ENCODE measurements around the gene GBP5.
"Not testable (repeated sequence)": the region's sequence is repeated elsewhere in the genome, so short reads cannot be mapped to it uniquely, and the experiment has no call there.

GBP5 gene

DNA sequence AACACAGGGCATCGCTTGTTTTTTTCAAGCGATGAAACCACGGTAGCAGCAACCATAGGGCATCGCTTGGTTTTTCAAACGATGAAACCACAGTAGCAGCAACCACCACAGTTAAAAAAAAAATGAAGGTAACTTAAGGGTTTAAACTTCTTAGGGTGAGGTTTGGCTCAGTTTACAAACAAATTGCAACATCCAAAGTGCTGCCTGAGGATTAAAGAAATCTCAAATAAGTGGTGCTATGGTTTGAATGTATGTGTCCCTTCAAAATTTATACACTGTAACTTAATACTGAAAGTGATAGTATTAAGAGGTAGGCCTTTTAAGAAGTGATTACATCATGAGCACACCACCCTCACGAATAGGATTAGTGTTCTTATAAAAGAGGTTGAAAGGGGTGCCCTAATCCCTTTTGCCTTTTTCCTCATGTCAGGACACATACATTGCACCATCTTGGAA is 6.4 kb upstream of the GBP5 start:
- DNase-seq, result peak; percentile 66

- DNase-seq, result peak; percentile 52
Observed at GRCh38 chr1:89277725-89278124, 5.1 kb upstream of the GBP5 start.

DNA sequence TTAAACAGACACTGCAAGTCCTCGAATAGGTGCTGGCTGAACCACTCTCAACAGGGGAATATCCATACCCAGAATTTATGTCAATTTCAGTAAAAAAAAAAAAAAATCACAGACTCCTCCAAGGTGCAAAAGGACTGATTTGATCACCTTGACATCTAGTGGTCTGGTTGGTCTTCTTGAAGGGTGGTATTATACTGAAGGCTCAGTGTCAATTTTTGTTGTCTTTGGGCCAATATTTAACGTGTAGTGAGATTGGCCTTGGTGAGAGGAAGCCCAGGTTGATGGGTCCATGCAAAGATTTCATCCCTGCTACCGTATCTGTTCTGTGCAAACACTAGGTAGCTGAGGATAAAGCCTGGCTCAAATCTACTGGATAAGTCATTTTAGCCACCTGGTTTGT is 4.0 kb upstream of the GBP5 start:
- no peak for DNase-seq

DNA sequence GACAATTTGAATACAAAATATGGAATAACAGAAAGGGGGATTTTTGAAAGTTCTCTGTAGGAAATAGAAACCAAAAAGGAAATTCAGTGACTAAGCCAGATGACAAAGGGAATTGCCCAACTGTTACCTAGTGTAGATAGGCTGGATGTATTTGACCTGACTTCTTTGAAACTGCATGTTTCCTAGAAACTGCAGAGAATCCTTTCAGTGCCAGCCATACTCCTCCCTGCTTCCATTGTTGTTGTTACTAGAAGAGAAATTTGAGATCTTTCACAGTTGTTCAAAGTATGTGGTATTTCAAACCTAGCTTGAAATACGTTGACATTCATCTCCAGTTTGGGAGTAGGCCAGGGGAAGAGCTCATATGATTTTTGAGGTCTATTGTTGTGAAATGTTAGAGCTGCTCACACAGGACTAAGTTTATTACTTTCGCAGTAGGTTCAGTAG is 1.8 kb upstream of the GBP5 start:
- peak; percentile 86 for DNase-seq

DNA sequence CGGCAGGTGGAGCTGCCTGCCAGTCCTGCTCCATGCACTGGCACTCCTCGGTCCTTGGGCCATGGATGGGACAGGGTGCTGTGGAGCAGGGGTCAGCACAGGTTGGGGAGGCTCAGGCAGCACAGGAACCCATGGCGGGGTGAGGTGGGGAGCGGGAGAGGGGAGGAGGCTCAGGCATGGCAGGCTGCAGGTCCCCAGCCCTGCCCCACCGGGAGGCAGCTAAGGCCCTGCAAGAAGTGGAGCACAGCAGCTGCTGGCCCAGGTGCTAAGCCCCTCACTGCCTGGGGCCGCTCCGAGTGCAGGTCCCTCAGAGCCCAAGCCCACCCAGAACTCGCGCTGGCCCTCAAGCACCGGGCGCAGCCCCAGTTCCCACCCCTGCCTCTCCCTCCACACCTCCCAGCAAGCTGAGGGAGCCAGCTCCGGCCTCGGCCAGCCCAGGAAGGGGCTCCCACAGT is 691 bp upstream of the GBP5 start:
- DNase-seq, result no peak

GRCh38 chr1:89271341-89272015 is 1.2 kb downstream of the GBP5 start:
- peak; percentile 55 for DNase-seq

- DNase-seq, result no peak
Observed at GRCh38 chr1:89270423-89270822, 2.2 kb downstream of the GBP5 start.

DNA sequence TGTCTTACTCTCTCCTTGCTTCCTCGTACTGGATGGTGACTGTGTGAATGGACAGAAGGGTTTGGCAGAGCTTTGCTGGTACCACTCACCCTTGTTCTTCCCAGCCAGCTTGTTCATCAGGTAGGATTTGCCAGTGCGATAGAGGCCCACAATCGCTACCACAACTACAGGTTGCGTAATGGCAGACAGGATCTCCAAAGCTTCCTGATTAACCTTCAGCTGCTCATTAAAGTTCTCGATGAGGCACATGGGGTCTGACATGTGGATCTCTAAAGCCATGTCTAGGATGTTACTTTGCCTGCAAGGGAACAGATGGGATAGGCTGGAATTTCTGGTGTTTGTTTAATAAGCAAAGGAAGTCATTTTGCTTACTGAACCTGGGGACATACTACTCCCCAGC is 3.4 kb downstream of the GBP5 start:
- no peak for DNase-seq

GRCh38 chr1:89262643-89263042 is 10.0 kb downstream of the GBP5 start:
- no peak for DNase-seq

GRCh38 chr1:89261926-89262515 is 10.6 kb downstream of the GBP5 start:
- DNase-seq, result no peak

DNA sequence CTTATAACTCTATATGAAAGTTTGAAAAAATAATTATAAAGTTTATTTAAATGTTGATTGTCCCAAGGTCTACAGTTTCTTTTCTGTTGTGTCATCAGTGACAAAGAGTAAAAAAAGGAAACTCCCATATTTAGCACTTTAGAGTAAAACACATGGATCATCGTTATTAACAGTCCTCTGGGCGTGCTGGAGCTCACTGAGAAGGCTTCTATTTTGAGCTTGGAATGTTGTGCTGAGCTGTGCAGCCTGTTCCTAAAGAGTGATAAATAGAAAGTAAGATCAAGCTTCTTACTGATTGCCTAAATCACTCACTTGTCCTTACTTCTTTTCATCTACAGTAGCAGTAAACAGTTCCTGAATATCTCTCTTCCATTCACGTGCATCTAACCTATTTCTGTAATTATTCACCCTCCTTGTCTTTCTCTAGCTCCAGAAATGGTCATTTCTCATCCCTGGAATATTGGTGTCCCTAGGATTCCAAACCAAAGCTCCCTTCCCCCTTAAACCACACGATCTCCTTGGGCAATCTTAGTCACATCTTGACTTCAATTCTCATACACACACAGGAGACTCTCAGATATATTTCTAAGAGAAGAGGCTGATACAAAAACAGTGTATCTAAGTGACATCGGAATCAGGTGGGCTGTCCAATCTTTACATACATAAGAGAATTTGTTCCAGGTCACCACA is 11.9 kb downstream of the GBP5 start:
- DNase-seq, result no peak

DNA sequence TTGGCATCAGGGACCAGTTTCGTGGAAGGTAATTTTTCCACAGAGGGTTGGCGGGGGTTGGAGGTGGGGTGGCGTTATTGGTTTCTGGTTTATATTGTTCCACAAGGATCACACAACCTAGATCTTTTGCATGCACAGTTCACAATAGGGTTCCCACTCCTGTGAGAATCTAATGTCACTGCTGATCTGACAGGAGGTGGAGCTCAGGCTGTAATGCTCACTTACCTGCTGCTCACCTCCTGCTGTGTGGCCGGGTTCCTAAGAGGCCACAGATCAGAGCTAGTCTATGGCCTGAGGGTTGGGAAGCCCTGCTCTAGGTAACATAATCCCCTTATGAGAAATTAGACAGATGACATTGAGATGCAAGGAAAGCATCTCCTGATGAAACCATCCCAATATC is 12.6 kb downstream of the GBP5 start:
- no peak for DNase-seq

DNA sequence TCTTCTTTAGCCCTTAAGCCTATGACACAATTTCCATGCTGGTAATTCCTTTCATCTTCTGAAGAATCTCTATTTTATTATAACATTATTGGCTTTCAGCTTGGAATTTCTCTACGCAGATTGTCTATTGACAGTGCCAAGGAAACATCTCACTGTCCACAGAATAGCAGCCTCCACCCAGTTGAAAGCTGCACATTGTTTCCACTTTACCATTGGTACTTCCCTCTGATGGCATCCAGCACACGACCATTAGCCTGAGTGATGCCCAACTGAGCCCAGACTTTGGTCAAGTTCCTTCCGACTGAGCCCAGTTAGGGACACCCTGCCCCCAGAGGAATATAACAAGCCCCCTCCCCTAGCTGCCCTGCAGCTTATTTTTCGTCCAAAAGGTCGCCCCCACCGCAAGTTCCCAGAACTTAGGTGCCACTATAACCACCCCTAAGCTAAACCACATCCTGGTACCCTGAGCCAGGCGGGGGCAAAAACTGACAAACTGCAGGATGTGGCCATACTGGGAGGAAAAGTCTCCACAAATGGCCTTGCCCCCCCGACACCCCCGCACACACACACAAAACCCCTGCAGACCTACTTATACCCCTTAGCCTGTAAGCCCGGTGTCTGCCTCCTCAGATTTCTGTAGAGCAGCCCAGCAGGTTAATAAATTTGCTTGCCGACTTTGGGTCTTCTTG is 13.2 kb downstream of the GBP5 start:
- peak; percentile 43 for DNase-seq

DNA sequence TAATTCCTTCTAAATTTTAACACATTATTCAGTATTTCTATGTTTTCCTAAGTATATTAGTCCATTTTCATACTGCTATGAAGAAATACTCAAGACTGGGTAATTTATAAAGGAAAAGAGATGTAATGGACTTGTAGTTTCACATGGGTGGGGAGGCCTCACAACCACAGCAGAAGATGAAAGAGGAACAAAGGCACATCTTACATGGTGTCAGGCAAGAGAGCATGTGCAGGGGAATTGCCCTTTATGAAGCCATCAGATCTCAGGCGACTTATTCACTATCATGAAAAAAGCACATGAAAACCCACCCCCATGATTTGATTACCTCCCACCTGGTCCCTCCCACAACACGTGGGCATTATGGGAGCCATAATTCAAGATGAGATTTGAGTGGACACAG is 15.6 kb downstream of the GBP5 start:
- DNase-seq, result no peak

DNA sequence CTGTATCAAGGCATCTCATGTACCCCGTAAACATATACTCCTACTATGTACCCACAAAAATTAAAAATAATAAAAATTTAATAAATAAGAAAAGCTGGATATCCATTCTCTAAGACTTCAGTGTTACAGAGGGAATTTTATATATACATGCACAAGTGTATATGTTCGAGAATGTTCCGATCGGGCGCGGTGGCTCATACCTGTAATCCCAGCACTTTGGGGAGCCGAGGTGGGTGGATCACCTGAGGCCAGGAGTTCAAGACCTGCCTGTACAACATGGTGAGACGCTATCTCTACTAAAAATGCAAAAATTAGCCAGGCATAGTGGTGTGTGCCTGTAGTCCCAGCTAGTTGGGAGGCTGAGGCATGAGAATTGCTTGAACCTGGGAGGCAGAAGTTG is 17.1 kb downstream of the GBP5 start:
- not testable (repeated sequence) for DNase-seq

DNA sequence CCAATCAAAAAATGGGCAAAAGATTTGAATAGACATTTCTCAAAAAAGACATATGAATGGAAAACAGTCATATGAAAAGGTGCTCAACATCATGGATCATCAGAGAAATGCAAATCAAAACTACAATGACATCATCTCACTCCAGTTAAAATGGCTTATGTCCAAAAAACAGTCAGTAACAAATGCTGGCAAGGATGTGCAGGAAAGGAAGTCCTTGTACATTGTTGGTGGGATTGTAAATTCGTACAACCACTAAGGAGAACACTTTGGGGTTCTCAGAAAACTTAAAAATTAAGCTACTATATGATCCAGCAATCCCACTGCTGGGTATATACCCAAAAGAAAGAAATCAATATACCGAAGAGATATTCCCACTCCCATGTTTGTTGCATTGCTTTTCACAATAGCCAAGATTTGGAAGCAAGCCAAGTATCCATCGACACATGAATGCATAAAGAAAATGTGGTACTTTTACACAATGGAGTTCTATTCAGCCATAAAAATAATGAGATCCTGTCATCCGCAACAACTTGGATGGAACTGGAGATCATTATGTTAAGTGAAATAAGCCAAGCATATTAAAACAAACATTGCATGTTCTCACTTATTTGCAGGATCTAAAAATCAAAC is 17.9 kb downstream of the GBP5 start:
- no peak for DNase-seq

DNA sequence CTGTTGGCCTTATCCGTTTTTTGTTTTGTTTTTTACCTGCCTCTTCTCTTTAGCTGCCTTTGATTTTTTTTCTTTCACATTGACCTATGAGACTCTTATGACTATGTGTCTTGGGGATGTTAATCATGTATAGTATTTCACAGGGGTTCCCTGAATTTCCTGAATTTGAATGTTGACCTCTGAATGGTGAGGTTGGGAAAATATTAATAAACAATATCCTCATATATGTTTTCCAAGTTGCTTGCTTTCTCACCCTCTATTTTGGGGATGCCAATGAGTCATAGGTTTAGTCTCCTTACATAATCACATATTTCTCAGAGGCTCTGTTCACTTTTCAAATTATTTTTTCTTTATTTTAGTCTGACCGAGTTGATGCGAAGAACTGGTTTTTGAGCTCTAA is 29.6 kb downstream of the GBP5 start:
- no peak for DNase-seq

Data from CD4-positive, alpha-beta T cell treated with Interleukin-4 for 4 hours (primary cell).